Umbilical cord (tissue), 2 donors: ENCODE measurements around the gene CREB1. TPM values are rescaled to one million over a fixed set of nuclear protein-coding genes. Genes with fewer than 3 reads are reported as not detected.
A peak's percentile ranks its signal among the peaks of the same experiment; 100 is the strongest.
"Not testable (repeated sequence)": the region's sequence is repeated elsewhere in the genome, so short reads cannot be mapped to it uniquely, and the experiment has no call there.

Experiments
- DNase-seq: peaks from one replicate; pipeline ENCODE4 v3.0.0-alpha.2; 2015; ENCODE audit warnings: low spot score
- total RNA-seq: library from RNA; depleted of rRNA; stranded (reverse); fragments of >200 nt; gene quantifications from one replicate; pipeline ENCODE4 v1.2.3, GENCODE V29; 2014; ENCODE audit warnings: low replicate concordance; ENCODE audit not compliant: insufficient read depth

The CREB1 gene
- total RNA-seq, result 69.6 TPM

DNA sequence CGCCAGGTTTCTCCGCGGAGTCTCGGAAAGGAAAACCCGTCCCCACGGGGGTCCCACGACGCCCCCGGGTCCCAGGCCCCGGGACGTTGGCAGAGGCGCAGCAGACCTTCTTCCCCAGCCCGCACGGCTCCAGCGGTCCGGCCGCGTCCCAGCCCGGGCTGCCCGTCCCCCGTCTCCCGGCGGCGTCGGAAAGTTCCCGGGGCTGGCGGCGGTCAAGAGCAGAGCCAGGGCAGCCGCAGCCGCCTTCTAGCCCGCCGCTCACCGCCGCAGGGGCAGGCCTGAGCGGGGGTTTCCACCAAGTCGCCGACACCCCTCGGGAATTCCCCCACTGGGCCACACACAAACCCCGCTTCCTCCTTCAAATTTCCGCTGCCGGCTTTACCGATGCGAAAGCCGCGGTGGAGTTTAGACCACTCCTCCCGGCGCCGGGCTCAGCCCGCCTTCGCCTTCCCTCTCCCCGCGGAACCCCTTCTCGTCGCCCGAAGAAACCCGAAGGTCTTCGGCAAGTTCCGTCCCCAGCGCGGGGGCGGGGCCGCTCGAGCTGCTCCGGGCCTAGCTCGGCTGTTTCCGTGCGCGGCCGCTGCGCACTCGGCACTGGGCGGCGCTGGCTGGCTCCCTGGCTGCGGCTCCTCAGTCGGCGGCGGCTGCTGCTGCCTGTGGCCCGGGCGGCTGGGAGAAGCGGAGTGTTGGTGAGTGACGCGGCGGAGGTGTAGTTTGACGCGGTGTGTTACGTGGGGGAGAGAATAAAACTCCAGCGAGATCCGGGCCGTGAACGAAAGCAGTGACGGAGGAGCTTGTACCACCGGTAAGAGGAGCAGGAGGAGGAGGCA, at the start of gene CREB1:
CREB1 (plus strand) TSS at position 633 of the 830 bp plus-strand sequence. CDS start 25,674 bp downstream, outside the sequence.
- peak; percentile 99 for DNase-seq

DNA sequence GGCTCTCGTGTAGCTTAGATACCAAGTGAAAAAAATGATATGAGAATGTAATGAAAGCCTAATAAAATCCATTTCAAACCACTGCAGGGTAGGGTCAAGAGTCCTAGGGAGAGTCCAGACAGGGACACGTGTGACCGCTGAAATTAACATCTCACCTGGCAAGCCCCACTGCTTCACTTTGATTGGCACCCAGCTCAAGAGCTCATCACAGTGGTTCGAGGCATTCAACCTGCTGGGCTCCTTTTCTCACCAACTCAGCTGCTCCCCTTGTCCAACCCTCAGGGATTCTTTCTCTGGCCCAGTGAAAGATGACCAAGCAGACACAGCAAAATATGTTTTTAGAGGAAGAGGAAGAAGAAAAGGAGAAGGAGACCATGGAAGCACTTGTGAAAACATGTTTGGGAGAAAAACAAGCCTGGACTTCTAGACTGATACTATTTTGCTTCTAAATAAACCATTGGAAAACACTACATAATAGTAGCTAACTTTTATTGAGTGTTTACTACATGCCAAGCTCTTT, 49.2 kb upstream of the CREB1 start:
- DNase-seq, result no peak

DNA sequence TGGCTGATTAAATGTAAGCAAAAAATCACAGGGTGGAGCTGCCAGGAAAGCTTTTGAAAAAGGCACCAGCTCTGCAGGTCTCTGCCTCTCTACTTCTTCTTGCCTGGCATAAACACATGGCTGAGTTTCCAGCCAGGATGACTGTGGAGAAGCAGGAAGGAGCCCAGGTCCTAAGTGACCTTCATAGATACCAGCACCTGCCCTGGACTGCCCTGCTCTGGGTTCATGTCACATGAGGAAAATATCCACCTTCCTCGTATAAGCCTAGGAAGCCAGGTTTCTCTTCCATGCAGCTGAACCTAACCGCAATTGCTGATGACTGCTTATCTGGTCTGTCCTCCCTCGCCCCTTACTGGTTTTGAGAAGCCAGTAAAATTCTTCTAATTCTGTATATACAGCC, 47.8 kb upstream of the CREB1 start:
- no peak for DNase-seq

DNA sequence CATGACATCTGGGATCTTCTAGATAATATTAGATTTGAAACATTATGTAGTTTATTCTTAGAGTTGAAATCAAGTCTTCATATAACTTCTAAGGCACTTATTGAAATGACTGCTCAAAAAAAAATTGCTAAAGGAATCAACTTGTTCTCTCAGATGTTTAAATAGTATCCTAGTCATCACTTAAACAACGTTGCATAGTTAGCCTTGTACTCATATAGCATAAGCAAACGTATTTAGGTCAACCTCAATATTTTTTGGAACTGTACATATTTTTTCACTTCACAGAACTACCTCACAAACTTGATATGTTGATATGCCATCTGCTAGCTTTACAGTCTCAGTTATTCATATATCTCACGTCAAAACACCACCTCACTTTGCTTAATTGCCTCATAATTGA, 47.1 kb upstream of the CREB1 start:
- no peak for DNase-seq

DNA sequence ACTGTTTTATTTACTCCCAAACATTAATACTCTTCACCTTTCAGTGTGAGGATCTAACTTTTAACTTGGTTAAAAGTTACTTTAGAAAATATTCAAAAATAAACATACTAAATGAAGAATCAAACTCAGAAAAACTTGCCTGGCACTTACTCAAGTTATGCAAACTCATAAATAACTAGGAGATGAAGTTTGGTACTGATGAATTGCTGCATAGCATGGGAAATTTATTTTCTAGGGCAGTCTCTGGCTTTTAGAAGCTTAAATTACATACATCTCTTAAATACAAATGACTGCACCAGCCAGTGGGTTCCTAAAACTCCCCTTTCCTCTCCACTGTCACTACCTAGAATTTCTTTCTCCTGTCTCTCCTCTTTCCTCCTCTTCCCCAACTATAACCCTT, 46.7 kb upstream of the CREB1 start:
- DNase-seq, result no peak

DNA sequence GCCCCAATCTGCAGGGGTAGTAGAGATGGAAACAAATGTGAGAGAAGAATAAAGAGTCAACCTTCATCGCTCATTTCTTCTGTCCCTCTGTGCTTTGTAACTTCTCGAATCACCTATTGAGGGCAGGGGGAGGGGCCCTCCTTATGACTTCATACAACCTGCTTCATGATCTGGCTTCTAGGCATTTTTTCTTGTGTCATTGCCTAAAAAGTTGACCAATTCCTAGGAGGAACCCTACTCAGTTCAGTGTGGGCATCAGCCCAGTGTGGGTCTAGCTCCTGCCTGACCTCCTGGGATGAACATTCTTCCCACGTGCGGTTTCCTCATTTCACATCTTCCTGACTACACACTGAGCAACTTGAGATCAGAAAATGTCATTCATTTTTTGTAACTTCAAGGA, 46.3 kb upstream of the CREB1 start:
- no peak for DNase-seq

DNA sequence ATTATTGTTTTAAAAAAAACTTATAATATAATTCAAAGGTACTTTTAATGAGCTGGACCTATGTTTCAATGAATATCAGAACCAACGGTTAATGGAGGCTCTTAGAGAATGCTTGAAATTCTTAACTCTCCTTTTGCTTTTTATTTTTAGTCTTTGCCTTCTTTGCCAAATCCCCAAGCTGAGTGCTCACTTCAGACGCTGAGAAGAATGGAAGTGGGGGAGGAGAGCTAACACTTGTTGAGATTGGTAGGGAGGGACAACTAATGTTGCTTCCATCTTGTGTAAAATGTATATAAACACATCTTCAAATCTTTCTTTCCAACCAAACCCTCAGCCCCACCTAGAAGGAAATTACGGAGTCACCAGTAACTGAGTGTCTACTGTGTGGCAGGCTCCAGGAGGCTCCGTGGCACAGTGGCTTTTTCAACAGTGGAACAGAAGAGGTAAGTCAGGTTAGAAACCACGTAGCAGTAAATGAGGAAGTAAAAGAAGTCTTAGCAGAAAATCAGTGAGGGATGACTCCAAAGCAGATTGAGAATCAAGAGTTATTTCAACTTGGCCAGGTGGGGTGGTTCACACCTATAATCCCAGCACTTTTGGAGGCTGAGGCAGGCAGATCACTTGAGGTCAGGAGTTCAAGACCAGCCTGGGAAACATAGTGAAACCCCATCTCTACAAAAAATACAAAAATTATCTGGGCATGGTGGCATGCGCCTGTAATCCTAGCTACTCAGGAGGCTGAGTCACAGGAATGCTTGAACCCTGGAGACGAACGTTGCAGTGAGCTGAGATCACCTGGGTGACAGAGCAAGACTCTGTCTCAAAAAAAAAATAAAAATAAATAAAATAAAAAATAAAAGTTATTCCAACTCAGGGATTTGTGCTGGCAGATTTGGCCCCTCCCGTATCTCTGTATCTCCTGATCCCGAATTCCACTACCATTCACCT, 45.0 kb upstream of the CREB1 start:
- no peak for DNase-seq

DNA sequence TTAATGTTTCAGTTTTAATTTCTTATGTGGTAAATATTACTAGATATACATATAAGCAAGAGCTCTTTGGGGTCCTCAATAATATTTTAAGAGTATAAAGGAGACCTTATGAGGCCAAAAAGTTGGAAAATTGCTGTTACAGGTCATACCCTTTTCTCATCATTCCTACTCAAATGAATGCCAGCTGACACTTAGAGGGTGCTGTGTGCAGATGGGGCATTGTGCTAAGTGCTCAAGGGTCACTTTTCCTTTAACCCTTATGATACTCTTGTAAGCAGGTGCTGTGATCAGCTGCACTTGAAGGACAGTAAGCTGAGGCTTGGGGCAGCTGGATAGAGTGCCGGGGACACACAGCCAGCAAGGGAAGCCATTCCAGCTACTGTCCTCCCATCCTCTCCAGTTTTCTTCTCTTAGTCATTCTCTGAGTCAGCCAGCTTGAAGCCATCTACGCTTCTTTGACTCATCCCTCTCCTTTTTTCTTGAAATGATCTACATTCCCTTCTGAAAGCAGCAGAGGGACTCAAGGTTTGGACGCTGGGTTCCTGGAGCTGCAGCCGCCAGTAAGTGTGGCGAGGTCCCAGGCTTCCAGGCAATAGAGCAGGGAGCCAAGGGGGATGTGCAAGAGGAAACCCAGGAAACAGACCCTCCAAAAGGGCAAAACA, 42.0 kb upstream of the CREB1 start:
- no peak for DNase-seq

DNA sequence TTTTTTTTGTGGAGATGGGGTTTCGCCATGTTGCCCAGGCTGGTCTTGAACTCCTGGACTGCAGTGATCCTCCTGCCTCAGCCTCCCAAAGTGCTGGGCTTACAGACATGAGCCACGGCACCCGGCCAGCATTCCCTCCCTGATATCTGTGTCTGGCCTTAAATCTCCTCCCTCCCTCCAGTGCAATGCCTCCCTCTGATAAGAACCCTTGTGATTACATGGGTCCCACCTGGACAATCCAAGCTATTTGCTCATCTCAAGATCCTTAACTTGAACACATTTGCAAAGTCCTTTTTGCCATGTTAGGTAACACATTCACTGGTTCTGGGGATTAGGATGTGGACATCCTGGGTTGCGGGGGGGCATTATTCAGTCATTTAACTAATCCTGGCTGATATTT, 40.5 kb upstream of the CREB1 start:
- no peak for DNase-seq

DNA sequence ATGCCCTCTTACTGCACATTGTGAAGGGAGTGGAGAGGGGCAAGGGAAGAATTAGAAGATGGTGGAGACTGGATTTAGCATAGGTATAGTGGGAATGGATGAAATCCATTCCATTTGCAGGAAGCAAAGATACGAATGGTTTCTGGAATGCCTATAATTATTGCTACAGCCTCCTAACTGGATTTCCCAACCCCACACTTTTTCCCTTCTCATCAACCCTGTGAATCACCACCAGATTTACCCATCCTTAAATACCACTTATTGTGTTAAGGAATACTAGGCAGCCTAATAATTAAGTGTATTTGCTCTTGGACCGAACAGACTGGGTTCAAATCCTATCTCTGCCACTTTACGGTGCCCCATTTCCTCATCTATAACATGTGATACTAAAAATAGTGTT, 39.3 kb upstream of the CREB1 start:
- no peak for DNase-seq

DNA sequence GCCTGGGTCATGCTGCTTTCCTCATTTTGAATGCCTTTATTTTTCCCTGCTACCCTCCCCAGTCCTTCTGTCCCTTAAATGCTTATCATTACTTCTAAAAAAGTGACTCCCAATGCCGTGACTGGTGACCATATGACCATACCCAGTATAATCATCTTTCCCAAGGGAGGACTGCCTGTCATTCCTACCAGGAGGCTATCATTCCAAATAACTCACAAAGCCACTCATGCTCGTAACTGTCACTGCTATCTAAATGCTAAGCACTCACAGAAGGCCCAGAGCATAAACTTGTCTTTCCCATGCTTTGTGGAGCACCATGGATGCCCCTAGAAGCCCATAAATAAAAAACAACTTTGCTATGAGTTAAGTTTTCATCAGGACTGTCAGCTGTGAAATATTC, 38.7 kb upstream of the CREB1 start:
- peak; percentile 33 for DNase-seq

DNA sequence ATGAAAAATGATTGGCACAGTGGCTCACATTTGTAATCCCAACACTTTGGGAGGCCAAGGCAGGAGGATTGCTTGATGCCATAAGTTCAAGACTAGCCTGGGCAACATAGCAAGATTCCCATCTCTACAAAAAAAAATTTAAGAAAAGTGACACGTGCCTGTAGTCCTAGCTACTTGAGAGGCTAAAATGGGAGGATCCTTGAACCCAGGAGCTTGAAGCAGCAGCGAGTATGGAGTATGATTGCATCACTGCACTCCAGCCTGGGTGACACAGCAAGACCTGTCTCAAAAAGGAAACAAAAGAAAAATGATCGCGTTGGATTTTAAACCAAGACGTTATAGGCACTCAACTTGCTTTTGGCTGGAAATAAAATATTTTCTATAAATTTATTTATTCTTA, 37.8 kb upstream of the CREB1 start:
- DNase-seq, result no peak

DNA sequence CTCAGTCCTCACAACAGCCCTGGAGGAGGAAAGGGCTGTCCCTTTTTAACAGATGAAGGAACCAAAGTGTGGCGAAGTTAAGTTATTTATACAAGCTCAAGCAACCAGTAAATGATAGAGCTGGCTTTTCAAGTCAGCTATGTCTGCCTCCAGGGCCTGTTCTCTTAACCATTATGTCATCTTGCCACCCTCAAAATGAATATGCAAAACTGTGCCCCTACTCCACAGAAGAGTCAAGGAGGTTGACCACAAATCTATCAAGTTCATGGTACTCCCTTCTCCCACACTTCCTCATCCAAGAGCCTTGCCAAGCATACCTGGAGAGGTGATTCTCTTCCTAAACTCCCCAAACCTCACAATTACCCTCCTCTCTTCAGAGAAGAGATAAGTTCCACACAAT, 37.3 kb upstream of the CREB1 start:
- no peak for DNase-seq

DNA sequence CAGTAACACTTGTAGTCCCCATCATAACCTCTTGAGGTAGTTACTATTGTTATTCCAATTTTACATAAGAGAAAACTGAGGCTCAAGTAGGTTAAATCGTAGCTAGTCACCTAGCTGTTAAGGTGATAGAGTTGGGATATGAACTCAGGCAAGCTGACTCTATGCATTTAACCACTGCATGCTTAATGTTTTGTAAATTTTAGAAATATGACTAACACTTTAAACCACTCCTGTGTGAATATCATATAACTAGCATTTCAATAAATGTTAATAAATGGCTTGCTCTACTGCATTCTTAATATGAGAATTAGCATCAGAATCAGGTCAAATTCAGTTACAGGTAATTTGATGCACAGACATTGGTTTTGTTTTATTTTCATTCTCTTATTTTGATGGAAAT, 35.6 kb upstream of the CREB1 start:
- no peak for DNase-seq

DNA sequence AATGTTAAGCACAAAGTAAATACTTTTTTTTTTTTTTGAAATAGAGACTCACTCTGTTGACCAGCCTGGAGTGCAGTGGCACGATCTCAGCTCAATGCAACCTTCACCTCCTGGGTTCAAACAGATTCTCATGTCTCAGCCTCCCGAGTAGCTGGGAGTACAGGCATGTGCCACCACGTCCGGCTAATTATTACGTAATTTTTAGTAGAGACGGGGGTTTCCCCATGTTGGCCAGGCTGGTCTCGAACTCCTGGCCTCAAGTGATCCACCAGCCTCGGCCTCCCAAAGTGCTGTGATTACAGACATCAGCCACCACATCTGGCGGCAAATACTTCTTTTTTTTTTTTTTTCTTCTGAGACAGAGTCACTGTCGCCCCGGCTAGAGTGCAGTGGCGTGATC, 32.8 kb upstream of the CREB1 start:
- DNase-seq, result not testable (repeated sequence)

DNA sequence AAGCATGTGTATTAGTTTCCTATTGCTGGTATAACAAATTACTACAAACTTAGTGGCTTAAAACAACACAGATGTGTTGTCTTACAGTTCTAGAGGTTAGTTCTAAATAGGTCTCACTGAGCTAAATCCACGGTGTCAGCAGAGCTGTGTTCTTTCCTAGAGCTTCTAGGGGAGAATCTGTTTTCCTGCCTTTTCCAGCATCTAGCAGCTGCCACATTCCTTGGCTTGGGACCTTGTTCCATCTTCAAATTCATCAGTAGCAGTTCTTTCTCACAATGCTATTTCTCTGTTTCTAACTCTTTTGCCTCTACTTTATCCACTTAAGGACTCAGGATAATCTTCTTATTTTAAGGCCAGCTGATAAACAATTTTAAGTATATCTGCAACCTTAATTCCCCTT, 32.2 kb upstream of the CREB1 start:
- no peak for DNase-seq

DNA sequence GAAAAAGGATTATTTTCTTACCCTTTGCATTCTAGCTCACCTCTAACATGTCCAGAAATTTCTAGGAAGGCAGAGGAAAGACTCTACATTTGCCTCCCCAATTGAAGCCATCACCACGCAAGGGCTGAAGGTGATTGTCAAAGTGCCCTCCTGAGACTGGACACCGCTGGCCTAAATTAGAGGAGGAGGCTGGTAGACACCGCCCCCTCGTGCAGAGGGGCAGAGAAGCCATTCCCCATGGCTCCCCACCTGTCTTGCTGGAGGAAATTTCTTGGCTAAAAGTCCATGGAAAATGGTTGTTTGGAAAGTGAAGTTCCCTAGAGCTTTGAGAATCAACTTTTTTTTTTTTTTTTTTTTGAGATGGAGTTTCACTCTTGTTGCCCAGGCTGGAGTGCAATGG, 31.3 kb upstream of the CREB1 start:
- DNase-seq, result no peak

DNA sequence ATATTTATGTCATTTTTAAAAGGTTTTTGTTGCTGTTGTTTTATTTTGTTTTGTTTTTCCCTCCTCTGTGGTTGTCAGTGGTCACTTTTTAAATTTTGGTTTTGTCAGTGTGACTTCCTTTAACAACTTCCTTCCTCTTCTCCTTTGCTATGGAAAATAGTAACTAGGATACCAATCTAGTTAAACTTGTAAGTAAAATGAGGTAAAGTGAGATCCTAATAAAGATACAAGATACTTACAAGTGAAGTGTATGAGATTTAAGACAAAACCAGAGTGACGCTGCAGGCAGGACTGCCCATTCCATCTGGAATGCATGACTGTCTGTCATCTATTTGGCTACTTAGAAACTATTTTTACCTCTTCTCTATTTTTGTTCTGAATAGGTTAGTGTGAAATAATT, 30.6 kb upstream of the CREB1 start:
- no peak for DNase-seq

DNA sequence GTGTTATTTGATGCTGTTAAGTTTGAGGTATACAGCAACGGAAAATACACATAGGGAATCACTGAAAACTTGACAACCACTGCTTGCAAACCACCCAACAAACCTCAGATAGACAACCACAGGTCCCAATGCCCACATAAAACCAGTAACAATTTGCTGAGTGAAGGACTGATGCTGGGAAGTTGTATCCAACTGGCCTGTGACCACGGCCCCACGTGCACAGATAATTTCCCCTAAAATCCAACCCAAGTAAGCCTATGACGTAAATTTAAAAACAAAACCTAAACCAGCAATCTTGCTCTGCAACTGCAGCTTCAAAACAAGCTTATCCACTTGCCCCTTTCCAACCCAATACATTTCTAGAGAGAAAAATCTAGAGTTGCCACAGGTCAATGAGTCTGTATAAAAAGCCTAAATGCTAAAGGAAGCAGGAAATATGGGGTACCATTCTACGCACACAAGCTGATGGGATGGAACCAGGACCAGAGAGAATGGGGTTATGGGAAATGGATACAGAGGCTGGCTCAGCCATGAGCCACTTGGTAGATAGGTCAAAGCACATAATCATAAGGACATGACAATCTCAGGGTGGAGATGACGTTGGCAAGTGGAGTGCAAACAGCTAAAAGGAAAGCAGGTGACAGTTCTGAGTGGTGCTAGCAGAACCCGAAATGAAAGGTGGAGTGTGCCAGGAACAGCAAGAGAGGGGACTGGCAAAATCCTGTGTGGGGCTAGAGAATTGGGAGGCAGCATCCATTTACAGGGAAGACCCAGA, 27.8 kb upstream of the CREB1 start:
- DNase-seq, result no peak

DNA sequence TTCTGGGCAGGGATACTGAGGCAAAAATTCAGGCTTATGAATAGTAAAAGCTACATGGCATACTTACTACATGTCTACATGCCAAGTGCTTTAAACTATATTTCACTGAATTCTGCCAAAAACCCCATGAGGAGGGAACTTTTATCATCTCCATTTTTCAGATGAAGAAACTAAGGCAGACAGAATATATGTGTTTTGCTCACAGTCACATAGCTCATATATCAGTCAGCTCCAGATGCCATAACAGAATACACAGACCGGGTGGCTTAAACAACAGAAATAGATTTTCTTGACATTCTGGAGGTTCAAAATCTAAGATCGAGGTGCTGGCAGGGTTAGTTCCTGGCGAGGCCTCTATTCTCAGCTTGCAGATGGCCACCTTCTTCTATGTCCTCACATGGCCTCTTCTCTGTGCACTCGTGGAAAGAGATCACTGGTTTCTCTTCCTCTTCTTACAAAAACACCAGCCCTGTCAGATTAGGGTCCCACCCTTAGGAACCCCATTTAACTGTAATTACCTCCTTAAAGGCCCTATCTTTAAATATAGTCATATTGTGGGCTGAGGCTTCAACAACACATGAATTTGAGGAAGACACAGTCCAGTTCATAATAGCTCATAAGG, 27.1 kb upstream of the CREB1 start:
- no peak for DNase-seq

DNA sequence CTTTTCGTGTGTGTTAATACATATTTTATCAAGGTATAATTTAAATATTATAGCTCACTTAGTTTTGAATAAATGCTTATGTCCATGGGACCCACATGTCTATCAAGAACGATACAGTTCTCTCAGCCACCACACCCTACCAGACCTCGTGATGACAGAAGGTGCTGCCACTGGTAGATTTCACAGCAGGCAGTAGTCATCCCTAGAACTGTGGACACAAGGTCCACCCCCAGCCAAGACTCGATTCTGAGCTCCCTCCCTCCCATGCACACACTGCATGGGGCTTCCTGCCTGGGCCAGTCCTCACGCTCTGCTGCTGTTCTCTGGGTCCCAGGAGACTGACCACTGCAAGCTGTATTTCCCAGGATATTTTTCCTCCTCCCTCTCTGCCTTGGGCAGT, 26.5 kb upstream of the CREB1 start:
- no peak for DNase-seq
